Activated CD8-positive, alpha-beta memory T cell treated with anti-CD3 and anti-CD28 coated beads, Interleukin-2, amount 50 U/mL, for 24 hours (primary cell): ENCODE measurements around the gene ATP8B4.
"Not testable (repeated sequence)": the region's sequence is repeated elsewhere in the genome, so short reads cannot be mapped to it uniquely, and the experiment has no call there.

Experiments used
- DNase-seq: peaks from one replicate; pipeline ENCODE4 v3.0.0-alpha.2; 2020; ENCODE audit errors: extremely low read depth

The ATP8B4 gene, protein sequence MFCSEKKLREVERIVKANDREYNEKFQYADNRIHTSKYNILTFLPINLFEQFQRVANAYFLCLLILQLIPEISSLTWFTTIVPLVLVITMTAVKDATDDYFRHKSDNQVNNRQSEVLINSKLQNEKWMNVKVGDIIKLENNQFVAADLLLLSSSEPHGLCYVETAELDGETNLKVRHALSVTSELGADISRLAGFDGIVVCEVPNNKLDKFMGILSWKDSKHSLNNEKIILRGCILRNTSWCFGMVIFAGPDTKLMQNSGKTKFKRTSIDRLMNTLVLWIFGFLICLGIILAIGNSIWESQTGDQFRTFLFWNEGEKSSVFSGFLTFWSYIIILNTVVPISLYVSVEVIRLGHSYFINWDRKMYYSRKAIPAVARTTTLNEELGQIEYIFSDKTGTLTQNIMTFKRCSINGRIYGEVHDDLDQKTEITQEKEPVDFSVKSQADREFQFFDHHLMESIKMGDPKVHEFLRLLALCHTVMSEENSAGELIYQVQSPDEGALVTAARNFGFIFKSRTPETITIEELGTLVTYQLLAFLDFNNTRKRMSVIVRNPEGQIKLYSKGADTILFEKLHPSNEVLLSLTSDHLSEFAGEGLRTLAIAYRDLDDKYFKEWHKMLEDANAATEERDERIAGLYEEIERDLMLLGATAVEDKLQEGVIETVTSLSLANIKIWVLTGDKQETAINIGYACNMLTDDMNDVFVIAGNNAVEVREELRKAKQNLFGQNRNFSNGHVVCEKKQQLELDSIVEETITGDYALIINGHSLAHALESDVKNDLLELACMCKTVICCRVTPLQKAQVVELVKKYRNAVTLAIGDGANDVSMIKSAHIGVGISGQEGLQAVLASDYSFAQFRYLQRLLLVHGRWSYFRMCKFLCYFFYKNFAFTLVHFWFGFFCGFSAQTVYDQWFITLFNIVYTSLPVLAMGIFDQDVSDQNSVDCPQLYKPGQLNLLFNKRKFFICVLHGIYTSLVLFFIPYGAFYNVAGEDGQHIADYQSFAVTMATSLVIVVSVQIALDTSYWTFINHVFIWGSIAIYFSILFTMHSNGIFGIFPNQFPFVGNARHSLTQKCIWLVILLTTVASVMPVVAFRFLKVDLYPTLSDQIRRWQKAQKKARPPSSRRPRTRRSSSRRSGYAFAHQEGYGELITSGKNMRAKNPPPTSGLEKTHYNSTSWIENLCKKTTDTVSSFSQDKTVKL

DNA sequence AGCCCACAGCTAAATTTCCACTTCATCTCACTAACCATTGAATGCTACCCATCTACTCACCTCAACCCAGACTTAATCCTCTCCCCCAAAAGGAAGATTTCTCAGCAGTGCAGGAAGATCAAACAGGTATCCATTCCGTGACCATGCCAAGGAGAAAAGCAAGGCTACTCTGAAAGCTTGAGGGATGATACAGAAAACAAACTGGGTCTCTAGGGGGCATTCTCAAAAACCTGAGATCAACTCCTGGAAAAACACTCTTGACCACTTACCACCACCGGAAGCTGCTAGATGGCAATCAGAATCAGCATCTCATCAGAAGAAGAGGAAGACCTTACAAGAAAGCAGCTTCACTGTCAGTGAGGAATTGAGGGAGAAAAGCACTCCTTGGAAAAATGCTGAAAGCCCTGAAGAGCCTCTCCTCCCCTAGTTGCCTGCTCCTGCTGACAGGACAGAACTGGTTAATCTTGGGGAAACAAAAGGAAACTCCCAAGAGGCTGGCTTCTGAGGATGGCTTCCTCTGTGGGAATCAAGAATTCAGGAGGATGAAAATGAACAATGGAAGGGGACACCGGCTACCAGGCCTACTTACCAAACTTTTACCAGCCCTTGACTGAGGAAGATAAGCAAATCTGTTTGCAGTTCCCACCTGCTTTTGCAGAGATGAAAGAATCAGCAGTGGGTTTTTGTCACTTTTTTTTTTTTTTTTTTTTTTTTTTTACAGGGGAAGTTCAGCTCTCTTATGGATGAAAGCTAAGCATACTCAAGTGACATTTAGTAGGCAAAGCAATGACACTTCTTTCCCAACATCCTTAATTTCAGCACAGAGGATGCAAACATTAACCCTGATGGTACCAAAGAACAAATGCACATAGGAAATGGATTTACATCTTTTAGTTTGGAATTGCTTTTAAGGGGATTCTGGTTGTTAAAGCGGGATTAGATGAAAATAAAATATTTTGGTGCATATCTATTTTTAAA lies at the start of gene ATP8B4:
Gene ATP8B4, minus strand, starts transcription at position 171 of the 978 bp plus-strand sequence. CDS start 12,267 bp downstream, outside the sequence.
- no peak for DNase-seq

DNA sequence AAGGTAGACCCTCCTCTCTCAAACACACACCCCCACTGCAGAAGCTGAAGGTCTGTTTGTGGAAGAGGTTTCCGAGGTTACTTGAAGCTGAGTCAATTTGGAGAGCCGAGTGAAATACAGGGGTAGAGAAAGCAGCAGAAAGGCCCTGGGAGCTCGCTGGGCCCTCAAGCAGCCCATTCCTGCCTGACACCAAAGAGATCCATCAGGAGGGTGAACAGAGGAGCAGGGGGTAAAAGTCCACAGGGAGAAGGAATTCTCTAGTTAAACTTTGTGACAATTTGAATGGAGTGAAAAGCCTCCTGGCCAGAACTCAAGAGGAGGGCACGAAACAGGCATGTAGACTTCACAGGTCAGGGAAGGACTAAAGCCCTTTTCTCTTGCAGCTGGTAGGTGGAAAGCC lies 49.3 kb upstream of the ATP8B4 start:
- no peak for DNase-seq

DNA sequence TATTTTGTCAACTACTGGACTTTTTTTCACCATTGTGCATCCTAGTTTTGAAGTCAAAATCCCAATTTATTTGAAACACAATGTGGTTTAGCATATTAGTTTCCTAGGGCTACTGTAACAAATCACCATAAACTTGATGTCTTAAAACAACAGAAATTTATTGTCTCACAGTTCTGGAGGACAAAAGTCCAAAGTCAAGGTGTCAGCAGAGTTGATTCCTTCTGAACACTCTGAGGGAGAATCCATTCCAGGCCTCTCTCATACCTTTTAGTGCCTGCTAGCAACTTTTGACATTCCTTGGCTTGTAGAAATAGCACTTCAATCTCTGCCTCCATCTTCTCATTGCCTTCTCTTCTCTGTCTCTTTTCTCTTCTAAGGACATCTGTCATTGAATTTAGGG lies 48.1 kb upstream of the ATP8B4 start:
- no peak for DNase-seq

DNA sequence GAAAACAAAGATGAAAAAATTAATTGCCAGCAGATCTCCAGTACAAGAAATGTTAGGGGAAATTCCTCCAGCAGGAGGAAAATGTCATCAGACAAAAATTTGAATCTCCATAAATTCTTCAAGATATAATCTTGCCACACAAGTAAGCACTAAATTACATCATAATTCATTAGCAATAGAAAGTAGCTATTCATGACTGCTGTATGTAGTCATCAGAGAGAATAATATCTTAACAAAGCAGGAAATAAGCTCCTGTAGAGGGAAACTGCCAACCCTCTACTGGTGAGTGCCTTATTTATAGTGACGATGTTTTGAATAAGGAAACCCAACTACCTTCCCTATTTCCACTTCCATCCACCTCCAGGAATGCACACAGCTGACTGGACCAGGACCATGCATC lies 47.2 kb upstream of the ATP8B4 start:
- DNase-seq = no peak

DNA sequence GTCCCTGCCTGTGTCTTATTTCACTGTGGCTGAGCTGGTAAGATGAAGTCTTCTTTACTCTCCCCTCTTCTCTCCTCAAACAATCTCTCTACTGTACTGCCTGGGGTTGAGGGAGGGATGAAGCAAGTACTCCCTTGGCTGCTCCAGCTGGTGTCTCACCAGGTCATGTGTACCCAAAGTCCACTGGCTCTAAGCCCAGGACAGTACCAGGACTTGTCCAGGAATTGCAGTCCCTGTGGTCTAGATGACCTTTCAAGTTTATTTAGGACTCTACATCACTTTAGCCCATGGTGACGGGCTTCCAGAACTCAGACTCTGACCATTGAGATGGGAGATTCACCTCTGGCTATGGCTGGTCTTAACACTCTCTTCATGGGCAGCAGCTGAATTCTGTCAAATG lies 45.4 kb upstream of the ATP8B4 start:
- no peak for DNase-seq

DNA sequence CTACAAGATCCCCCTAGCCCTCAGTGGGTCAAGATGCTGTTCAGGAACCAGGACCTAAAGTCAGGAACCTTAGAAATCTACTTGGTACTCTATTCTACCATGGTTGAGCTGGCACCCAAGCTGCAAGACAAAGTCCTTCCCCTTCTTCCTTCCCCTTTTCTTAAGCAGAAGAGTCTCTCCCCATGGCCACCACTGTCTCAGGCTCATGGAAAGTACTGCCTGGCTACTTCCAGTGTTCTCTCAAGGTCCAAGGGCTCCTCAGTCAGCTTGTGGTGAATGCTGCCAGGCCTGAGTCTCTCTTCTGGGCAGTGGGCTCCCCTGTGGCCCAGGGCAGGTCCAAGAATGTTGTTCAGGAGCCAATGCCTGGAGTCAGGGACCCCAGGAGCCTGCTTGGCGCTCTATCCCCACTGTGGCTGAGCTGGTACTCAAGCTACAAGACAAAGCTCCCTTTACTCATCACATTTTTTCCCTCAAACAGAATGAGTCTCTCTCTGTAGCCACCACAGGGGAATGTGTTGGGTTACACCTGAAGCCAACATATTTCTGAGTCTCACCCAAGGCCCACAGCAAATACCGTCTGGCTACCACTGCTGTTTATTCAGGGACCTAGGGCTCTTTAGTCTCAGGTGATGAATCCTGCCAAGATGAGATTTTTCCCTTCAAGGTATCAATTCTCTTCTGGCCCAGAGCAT lies 44.8 kb upstream of the ATP8B4 start:
- DNase-seq = no peak

DNA sequence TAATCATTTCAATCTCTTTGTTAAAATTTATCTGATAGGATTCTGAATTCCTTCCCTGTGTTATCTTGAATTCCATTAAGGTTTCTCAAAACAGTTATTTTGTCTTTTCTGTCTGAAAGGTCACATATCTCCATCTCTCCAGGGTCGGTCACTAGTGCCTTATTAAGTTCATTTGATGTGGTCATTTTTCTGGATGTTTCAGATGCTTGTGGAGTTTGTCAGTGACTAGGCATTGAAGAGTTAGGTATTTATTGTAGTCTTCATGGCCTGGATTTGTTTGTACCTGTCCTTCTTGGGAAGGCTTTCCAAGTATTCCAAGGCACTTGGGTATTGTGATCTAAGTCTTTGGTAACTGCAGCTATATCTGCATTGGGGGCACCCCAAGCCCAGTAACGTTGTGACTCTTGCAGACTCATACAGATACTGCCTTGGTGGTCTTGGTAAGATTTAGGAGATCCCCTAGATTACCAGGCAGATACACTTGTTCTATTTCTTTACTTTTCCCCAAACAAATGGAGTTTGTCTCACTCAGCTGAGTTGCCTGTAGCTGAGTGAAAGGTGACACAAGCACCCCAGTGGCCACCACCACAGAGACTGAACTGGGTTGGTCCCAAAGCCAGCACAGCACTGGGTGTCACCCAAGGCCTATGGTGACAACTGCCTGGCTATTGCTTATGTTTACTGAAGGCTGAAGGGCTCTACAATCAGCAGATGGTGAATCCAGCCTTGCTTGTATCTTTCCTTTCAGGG lies 44.1 kb upstream of the ATP8B4 start:
- DNase-seq = no peak

DNA sequence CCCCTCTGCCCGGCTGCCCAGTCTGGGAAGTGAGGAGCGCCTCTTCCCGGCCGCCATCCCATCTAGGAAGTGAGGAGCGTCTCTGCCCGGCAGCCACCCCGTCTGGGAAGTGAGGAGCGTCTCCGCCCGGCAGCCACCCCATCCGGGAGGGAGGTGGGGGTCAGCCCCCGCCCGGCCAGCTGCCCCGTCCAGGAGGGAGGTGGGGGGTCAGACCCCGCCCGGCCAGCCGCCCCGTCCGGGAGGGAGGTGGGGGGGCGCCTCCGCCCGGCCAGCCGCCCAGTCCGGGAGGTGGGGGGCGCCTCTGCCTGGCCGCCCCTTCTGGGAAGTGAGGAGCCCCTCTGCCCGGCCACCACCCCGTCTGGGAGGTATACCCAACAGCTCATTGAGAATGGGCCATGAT lies 39.2 kb upstream of the ATP8B4 start:
- DNase-seq = not testable (repeated sequence)

DNA sequence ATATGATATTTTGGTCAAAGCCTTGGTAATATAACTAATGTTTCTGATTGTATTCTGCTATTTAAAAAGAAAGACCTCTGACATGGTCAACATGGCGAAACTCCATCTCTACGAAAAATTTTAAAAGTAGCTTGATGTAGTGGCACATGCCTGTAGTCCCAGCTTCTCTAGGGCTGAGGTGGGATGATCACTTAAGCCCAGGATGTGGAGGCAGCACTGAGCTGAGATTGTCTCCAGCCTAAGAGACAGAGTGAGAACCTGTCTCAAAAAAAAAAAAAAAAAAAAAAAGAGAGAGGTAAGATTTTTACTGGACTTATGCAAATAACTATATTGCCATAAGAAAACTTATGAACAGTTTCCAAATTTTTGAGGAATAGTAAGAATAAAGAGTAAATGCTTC lies 32.4 kb upstream of the ATP8B4 start:
- DNase-seq = no peak

DNA sequence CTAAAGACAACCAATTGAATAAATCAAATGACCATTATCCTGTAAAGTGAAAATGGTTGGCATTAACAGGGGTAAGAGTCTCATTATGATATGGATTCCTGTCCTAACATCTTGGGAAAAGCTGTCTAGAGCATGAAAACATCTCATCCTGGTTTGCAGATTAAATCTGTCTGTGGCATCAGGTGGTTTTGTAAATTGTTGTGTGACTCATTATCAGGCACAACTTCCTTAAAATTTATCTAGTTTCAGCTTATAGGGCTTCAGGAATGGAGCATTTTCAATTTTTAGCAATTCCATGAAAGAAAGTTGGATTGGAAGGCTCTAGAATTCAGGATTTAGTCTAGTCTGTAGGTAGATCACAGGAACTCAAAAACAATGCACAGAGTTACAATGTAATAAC lies 31.8 kb upstream of the ATP8B4 start:
- no peak for DNase-seq

DNA sequence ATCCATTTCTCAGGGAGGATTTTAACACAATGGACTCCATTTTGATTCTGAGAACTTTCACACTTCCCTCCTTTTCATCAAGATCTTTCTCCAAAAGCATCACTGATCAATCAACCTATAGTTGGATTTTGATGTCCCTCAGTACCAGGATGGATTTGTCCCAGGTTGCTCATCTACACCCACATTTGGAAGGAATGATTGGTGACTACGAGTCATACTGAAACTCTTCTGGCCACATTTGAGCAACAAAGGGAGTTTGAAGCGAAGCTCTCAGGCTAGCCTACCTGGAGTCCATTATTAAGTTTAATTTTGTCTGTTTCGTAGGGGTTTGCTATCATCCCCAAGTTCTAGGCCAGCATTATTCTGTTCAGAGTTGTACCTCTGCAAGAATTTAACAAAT lies 31.3 kb upstream of the ATP8B4 start:
- DNase-seq = no peak

DNA sequence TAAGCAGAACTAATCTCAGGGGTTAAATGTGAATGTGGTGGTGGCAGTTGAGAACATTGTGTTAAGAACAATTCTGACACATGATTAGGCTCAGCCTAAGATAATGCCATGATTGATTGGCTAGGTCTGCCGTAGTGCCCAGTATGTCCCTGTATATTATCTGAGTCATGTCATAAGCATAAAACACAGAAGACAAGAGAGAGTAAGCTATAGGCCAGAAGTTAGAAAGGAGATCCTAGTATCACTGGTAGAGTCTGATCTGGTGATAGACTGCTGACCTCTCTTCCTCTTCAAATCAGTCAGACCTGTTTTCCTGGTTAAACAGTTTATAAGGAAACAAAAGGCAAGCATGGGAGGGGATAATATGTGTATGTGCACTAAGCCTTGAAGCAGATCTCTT lies 30.1 kb upstream of the ATP8B4 start:
- no peak for DNase-seq

DNA sequence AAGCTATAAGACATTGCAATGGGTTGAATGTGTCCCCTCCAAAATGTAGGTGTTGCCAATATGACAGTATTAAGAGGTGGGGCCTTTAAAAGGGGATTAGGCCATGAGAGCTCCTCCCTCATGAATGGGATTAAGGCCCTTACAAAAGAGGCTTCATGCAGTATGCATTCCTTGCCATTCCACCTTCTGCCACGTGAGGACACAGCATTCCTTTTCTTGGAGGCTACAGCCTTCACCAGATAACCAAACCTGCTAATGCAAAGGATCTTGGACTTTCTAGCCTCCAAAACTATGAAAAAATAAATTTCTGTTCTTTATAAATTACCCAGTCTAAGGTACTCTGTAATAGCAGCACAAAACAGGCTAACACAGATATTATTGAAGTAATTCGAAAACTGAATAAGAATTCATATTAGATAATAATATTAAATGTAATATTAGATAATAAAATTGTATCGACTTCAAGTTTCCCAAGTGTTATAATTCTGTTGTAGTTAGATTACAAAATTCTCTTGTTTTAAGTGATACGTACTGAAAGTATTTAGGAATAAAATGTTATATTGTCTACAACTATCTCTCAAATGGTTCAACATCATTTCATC lies 29.4 kb upstream of the ATP8B4 start:
- no peak for DNase-seq

DNA sequence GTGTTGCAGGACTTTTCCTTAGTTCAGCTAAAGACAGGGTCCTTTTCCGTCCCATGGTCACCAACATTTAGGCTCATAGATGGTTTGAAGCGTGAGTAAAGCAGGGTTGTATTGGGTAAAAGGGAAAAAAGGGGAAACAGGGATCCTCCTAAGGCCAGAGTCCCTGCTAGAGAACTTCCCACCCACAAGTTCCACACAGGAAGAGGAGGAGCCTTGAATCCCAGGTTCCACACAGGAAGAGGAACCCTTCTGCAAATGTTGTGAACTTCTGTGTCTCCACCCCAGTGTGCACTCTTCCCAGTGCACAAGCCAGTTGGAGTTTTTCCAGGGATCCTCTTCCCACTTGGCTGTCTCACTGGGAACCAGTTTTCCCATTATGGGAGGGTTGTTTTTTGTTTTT lies 27.6 kb upstream of the ATP8B4 start:
- no peak for DNase-seq

DNA sequence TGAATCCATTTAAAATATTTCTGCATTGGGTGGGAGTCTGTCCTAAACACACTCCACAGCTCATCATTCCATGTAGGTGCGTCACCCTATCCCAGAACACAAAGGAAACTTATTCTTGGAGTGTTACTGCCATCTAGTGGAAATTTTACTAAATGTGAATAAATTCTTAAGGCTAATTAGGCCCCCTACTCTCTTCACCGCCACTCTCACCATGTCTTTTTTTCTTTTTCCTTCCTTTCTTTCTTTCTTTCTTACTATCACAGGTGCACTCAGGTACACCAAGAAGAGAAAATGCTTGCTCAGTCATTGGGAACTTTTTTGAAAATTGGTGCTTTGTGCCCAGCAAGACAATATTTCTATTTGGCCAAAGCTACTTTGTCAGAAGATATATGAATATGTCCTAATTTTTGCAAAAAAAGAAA lies 26.4 kb upstream of the ATP8B4 start:
- no peak for DNase-seq

DNA sequence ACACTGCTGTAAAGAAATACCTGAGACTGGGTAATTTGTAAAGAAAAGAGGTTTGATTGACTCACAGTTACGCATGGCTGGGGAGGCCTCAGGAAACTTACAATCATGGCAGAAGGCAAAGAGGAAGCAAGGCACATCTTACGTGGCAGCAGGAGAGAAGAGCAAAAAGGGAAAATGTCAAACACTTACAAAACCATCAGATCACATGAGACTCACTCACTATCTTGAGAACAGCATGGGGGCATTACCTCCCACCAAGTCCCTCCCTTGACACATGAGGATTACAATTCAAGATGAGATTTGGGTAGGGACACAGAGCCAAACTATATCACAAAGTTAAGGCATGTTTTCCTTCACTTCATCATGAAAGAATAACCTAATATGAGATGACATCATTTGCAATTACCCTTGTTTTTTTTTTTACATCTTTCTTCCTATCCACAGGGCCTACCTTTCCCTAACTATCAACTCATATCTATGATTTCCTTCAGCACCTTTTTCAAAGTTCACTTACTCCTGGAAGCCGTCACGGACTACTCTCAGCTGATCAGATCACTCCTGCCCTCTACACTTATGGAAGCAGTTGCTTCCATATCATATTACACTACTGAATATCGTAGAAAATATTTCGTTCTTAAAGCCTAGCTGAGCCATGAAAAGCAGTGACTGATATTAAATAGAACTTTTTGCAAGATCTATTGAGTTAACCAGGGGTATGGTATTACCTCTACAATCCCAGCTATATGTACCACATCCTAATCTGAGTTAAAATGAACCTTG lies 25.5 kb upstream of the ATP8B4 start:
- no peak for DNase-seq

DNA sequence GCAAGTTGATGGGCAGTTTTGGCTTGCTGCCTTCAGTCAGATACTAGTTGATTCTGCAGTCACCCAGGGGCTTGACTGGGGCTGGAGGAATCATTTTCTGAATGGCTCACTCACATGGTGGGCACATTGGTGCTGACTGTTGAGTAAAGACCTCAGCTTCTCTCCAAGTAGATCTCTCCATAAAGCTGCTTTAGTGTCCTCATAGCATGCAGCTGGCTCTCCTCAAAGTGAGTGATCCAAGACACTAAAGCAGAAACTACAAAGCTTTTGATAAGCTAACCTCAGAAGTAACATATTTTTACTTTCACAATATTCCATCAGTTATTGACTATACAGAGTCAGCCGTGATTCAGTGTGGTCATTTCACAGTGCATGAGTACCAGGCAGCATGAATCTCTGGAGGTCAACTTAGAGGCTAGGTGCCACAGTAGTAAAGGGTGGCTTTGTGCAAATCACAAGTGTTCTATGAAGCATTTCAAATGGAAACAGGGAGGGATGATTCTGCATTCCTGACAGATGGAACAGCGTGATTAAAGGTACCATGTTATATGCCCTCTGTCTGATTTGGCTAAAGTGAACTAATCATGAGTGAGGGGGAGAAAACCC lies 24.3 kb upstream of the ATP8B4 start:
- DNase-seq = no peak

DNA sequence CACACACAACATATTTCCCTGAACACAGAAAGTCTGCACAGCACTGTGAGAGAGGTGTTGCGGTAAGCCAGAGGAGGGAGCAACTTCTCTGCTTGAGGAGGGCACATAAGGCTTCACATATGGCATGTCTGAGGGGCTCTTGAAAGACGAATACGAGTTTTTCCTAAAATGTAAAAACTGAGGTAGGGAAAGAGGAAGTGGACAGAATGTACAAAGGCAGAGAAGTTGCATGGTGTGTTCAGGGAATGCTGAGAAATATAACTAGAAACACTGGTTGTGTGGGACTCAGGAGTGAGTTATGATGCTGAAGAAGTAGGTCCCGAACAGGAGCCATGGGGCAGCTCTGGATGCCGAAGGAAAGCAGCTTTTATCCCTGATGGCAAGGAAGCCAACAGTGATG lies 22.8 kb upstream of the ATP8B4 start:
- DNase-seq = no peak
